Cardiac septum (tissue), 1 donor: Measurements from ENCODE around the gene MUC4. TPM values are rescaled to one million over a fixed set of nuclear protein-coding genes. Genes with fewer than 3 reads are reported as not detected.
A peak's percentile ranks its signal among the peaks of the same experiment; 100 is the strongest.

ENCODE experiments used
- DNase-seq: peaks from one replicate; pipeline ENCODE4 v3.0.0-alpha.2; 2020; ENCODE audit warnings: low spot score
- intact Hi-C: fragments of 100-400 bp; cut with DNase I; formaldehyde crosslinking; loops from one replicate; pipeline ENCODE4 v1.14.0; 2022
- microRNA-seq: library from miRNA; unstranded; fragments of <30 nt; microRNA quantifications from one replicate; pipeline ENCODE4 v1.2.0, GENCODE V29; 2020
- total RNA-seq: library from RNA; stranded (reverse); fragmentation: NEBNext Ultra II Directional; extraction: Animal tissue kit (Norgen Biotek cat#: 25700); gene quantifications from one replicate; pipeline ENCODE4 v1.2.1, GENCODE V29; 2021
- donor health status: DM: no; HTN: no; CAD: no.

Gene MUC4
- total RNA-seq, 1 donor from 2014 or later, result 0.03 TPM

DNA sequence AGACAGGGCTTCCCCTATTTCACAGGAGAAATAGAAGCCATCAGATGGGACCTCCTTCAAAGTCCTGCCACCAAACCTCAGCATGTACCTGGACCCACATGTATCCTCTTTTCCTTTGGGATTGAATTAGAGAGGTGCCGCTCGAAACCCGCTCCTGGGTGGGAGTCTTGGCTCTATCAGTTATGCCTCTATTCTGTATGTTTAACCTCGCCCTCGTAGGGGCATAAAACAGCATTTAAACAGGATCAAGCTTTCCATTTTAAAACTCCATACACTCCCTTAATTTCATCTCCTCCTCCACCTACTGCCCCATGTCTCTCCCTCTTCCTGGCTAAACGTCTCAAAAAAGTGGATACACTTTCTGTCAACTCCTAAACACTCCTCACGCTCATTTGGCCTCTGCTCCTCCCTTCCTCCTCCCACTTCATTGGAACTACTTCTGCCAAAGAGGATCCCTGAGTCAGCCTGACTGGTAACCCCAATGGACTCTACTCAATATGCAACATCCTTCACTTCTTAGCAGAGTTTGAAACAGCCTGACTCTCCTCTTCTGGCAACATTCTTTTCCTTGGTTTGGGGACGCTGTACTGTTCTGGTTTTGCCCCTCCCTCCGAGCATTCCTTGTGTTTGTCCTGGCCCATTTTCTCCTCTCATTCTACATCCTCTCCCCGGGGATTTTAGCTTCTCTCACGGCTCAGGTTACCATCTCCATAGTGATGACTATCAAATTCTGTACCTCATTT is 114.0 kb downstream of the MUC4 start:
- peak; percentile 69 for DNase-seq
- intact Hi-C loops, result no loop called here

Small RNA genes lying within 50 kb of the gene (microRNA-seq; reads per million reads assigned to microRNA genes)
- not detected for gene MIR570

Other genes with a start within 250 kb of the MUC4 start
- 692 TPM for gene APOD, start 228.0 kb downstream of the MUC4 start, total RNA-seq
- gene MUC20, start 91.0 kb downstream of the MUC4 start, total RNA-seq, result 6.5 TPM
- 48.3 TPM for gene TNK2, start 96.6 kb upstream of the MUC4 start, total RNA-seq